OCI-LY1 (cell line): Measurements from ENCODE around the gene ZCCHC12.

Experiments used
- CTCF ChIP-seq: fragments of 200-600 bp; sonication (generic), shearing (Covaris generic); IDR thresholded peaks from 2 replicates; pipeline ENCODE4 v1.5.1; 2017; ENCODE audit warnings: mild to moderate bottlenecking, antibody characterized with exemption, low read length, moderate library complexity, mixed read lengths
- EZH2 ChIP-seq: fragments of 200-600 bp; sonication (generic), shearing (Covaris generic); IDR thresholded peaks from 2 replicates; pipeline ENCODE4 v1.8.0; 2017; ENCODE audit warnings: borderline replicate concordance, mixed run types, mild to moderate bottlenecking, antibody characterized with exemption, low read length, moderate library complexity, mixed read lengths

- TF ChIP-seq CTCF (peak; percentile 51), EZH2 (no peak)
Measured at GRCh38 chrX:118847676-118848075, 24.1 kb downstream of the ZCCHC12 start.
